GM18873 (cell line): ENCODE results near the gene CDON.

ENCODE experiments used
- ATAC-seq: cut with Tn5 transposase; IDR thresholded peaks from one replicate; pipeline ENCODE4 v1.9.1; 2021; ENCODE audit warnings: mild to moderate bottlenecking, moderate library complexity, moderate number of reproducible peaks; ENCODE audit not compliant: unreplicated experiment, low FRiP score

CDON gene

GRCh38 chr11:125946712-125947418, 115.8 kb downstream of the CDON start:
- no peak for ATAC-seq

GRCh38 chr11:125945797-125946520, 116.7 kb downstream of the CDON start, which contains the start of gene VSIG10L2:
VSIG10L2 (plus strand) TSS chr11:125946044; CDS start chr11:125946056, 12 bp downstream.
- no peak for ATAC-seq

GRCh38 chr11:125945011-125945796, 117.5 kb downstream of the CDON start:
- no peak for ATAC-seq

GRCh38 chr11:125944350-125945010, 118.2 kb downstream of the CDON start:
- ATAC-seq = no peak

- no peak for ATAC-seq
Observed at GRCh38 chr11:125943661-125944349, 118.9 kb downstream of the CDON start.

GRCh38 chr11:125942771-125943428, 119.8 kb downstream of the CDON start:
- no peak for ATAC-seq

GRCh38 chr11:125941619-125942611, 120.8 kb downstream of the CDON start:
- ATAC-seq = no peak

GRCh38 chr11:125941267-125941618, 121.4 kb downstream of the CDON start:
- ATAC-seq = no peak

GRCh38 chr11:125940145-125940544, 122.5 kb downstream of the CDON start:
- ATAC-seq = no peak

GRCh38 chr11:125939081-125939521, 123.6 kb downstream of the CDON start:
- no peak for ATAC-seq

GRCh38 chr11:125938418-125938817, 124.2 kb downstream of the CDON start:
- no peak for ATAC-seq

- ATAC-seq = no peak
Observed at GRCh38 chr11:125935618-125936199, 127.0 kb downstream of the CDON start.

- no peak for ATAC-seq
Observed at GRCh38 chr11:125935056-125935455, 127.6 kb downstream of the CDON start.

GRCh38 chr11:125934473-125934872, 128.2 kb downstream of the CDON start:
- no peak for ATAC-seq

GRCh38 chr11:125933030-125933813, 129.4 kb downstream of the CDON start:
- ATAC-seq = no peak

GRCh38 chr11:125932301-125932700, 130.4 kb downstream of the CDON start:
- no peak for ATAC-seq

- ATAC-seq = no peak
Observed at GRCh38 chr11:125931668-125932067, 131.0 kb downstream of the CDON start.
